Loucy (cell line): ENCODE data around the gene PLEKHA5.

Source experiments
- CTCF ChIP-seq: fragments of 200-600 bp; sonication (generic); conservative IDR thresholded peaks from 2 replicates; pipeline ENCODE4 v1.5.1; 2014; ENCODE audit warnings: mild to moderate bottlenecking, antibody characterized with exemption, low read length
- EZH2phosphoT487 ChIP-seq: fragments of 200-600 bp; IDR thresholded peaks from 2 replicates; pipeline ENCODE4 v1.6.1; 2018; ENCODE audit warnings: antibody characterized with exemption, mild to moderate bottlenecking, moderate library complexity, borderline replicate concordance

- TF ChIP-seq CTCF = no peak
- no peak for TF ChIP-seq EZH2phosphoT487
These were observed 117.4 kb downstream of the PLEKHA5 start for GRCh38 chr12:19246933-19247332.
